LNCaP clone FGC (cell line): ENCODE data around the gene PLAC8L1.
"Not testable (repeated sequence)": the region's sequence is repeated elsewhere in the genome, so short reads cannot be mapped to it uniquely, and the experiment has no call there.

Experiments
- DNase-seq: peaks from one replicate; pipeline ENCODE4 v3.0.0-alpha.2; 2011; ENCODE audit warnings: low read depth
- H3K4me3 ChIP-seq: 2 replicates; pipeline ENCODE4 v1.5.1; 2011; ENCODE audit warnings: mild to moderate bottlenecking, low read depth, low read length, control low read depth
- CTCF ChIP-seq: IDR thresholded peaks from 2 replicates; pipeline ENCODE4 v1.5.1; 2012; ENCODE audit warnings: mild to moderate bottlenecking; ENCODE audit not compliant: control insufficient read depth, insufficient read depth; ENCODE audit errors: extremely low read depth

The PLAC8L1 gene

DNA sequence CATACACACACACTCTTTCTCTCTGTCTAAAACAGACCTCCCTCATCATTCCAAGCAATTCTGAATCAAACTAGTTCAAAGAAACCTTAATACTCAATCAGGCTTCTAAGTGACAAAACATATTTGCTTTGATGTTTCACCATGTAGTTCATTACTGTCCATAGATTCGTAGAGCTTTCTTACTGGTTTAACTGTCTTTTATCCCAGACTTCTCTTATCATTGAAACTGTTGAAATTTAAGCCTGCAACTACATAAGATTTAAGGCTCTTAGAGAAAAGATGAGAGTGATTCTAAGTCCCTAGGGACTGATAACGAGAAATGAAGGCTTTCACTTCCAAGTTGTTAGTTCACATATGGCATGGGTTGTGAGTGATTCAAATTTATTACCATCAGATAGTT is 11.0 kb upstream of the PLAC8L1 start:
- TF ChIP-seq CTCF, result no peak
- DNase-seq, result no peak
- no peak overlapping the region for H3K4me3 ChIP-seq

GRCh38 chr5:146112476-146112875 is 7.1 kb upstream of the PLAC8L1 start:
- H3K4me3 ChIP-seq, result no peak overlapping the region
- no peak for DNase-seq
- TF ChIP-seq CTCF, result no peak

DNA sequence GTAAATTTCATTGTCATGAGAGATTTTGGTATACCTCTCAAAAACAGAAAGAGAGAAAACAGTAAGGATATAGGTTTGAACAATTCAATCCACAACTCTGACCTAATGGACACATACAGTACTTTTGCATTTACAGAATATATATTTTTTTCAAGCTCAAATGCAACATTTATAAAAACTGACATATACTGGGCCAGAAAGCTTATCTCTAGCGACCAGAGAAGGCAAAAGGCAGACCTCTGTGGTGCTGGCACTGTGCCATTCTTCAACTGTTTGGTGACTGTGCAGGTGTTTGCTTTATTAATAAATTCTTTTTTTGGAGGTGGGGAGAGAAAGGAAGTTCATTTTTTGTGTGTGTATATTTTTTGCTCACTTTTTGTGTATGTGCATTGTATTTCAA is 6.0 kb upstream of the PLAC8L1 start:
- H3K4me3 ChIP-seq, result no peak overlapping the region
- no peak for TF ChIP-seq CTCF
- DNase-seq, result no peak

- no peak for DNase-seq
- no peak for TF ChIP-seq CTCF
- no peak overlapping the region for H3K4me3 ChIP-seq
Measured at GRCh38 chr5:146109379-146109778, 4.0 kb upstream of the PLAC8L1 start.

- H3K4me3 ChIP-seq, result not testable (repeated sequence)
Measured at GRCh38 chr5:146108870-146109269, 3.5 kb upstream of the PLAC8L1 start.

GRCh38 chr5:146107901-146108300 is 2.5 kb upstream of the PLAC8L1 start:
- TF ChIP-seq CTCF, result no peak
- H3K4me3 ChIP-seq, result no peak overlapping the region
- no peak for DNase-seq

More at GRCh38 chr5:146108870-146109269, 3.5 kb upstream of the PLAC8L1 start:
- DNase-seq, result not testable (repeated sequence)

DNA sequence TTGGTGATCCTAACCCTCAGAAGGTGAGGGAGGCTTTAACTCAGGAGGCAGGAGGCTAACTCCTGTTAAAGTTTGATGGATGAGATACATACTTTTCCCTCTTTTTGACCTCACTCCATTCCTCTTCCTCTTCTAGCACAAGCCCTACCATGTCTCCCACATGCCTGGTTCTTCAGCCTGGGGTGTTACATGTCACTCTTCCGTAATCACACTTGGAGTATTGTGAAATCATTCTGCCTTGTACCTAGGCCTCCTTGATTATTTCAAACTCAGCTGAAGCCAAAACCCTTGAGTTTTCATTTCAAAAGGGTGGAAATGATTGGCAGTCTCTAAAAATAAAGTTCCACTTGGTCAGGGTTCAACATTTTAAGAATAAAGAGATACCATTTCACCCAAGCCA is 1.8 kb downstream of the PLAC8L1 start:
- TF ChIP-seq CTCF, result no peak

More for the DNA sequence above, 1.8 kb downstream of the PLAC8L1 start:
- H3K4me3 ChIP-seq, result no peak overlapping the region
- DNase-seq, result no peak
